Testis (tissue), 2 donors: ENCODE measurements around the gene KLHL33.

Experiments used
- POLR2A ChIP-seq: fragments of 450-650 bp; IDR thresholded peaks from one replicate; pipeline ENCODE4 v1.6.1; 2017; ENCODE audit warnings: antibody characterized with exemption, mild to moderate bottlenecking, moderate library complexity
- TF ChIP-seq, protein P1 (sequence below), 3 experiments: fragments of 450-650 bp in 2 of 3; fragments of 200-600 bp in 1 of 3; sonication (generic) in 1 of 3; IDR thresholded peaks; one replicate each; pipeline ENCODE4 v1.5.1; 2016 to 2019; ENCODE audit warnings: antibody characterized with exemption in 3 of 3, mild to moderate bottlenecking in 2 of 3, moderate library complexity in 1 of 3

GRCh38 chr14:20419419-20419818, 16.5 kb downstream of the KLHL33 start:
- TF ChIP-seq, protein P1, sequence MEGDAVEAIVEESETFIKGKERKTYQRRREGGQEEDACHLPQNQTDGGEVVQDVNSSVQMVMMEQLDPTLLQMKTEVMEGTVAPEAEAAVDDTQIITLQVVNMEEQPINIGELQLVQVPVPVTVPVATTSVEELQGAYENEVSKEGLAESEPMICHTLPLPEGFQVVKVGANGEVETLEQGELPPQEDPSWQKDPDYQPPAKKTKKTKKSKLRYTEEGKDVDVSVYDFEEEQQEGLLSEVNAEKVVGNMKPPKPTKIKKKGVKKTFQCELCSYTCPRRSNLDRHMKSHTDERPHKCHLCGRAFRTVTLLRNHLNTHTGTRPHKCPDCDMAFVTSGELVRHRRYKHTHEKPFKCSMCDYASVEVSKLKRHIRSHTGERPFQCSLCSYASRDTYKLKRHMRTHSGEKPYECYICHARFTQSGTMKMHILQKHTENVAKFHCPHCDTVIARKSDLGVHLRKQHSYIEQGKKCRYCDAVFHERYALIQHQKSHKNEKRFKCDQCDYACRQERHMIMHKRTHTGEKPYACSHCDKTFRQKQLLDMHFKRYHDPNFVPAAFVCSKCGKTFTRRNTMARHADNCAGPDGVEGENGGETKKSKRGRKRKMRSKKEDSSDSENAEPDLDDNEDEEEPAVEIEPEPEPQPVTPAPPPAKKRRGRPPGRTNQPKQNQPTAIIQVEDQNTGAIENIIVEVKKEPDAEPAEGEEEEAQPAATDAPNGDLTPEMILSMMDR (IDR thresholded peaks at IDR 0.05) = no peak
- TF ChIP-seq POLR2A = no peak
